ENCODE results near the gene MTF1. TPM values are rescaled to one million over a fixed set of nuclear protein-coding genes. Genes with fewer than 3 reads are reported as not detected.

Gene MTF1
- total RNA-seq, 2 experiments from 2014 or later, result 22.4 to 27.7 TPM

DNA sequence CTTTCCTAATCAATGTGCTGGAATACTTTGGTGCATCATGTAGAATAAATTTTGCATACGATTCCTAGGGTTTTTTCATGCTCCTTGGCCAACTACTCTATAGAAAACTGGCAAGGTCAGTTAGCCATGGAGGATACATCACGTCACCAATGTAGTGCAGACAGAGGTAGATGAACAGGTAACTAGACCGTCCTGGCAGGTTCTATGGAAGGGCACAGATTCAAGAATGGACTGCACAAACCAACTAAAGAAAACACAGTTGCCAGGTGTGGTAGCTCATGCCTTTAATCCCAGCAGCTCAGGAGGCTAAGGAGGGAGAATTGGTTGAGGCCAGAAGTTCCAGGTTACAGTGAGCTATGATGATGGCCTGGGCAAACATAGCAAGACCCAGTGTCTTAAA lies 9.9 kb downstream of the MTF1 start:
- Mint-ChIP-seq H3K27me3 (ENCODE audit: low read depth) (no peaks in the 10 kb centered on the region), H3K27ac (no peak overlapping the region), H3K36me3 (ENCODE audit: low read depth) (peaks cover 40% of the 10 kb centered on the region), H3K9me3 (ENCODE audit: insufficient read depth) (no peaks in the 10 kb centered on the region), H3K4me1 (ENCODE audit: low read depth) (peaks cover 46% of the 10 kb centered on the region), H3K4me3 (no peak overlapping the region)
- ATAC-seq (no peak), DNase-seq (no peak)
- ChIA-PET POLR2A (interaction anchor here (1.1 kb wide), 1 partner anchor 9 kb away, joined by 4 read pairs; the partner anchor contains the start of gene MTF1), CTCF (interaction anchor here (3.3 kb wide), 1 partner anchor 10 kb away, joined by 51 read pairs; the partner anchor contains the start of gene MTF1)

- H3K27ac Mint-ChIP-seq, result peak overlapping the region; percentile 84
- ChIA-PET CTCF (interaction anchor here (0.8 to 4.7 kb wide), 2 partner anchors 14 to 15 kb away, joined by 4 to 51 read pairs; partner anchors contain the start of gene MTF1), POLR2A (interaction anchor here (1.3 kb wide), 1 partner anchor 13 kb away, joined by 3 read pairs; the partner anchor contains the start of gene MTF1)
- H3K36me3 Mint-ChIP-seq (ENCODE audit: low read depth), result peaks cover 31% of the 10 kb centered on the region
- ATAC-seq (peak; percentile 54), DNase-seq (peak; percentile 27)
- H3K4me1 Mint-ChIP-seq (ENCODE audit: low read depth), result peaks cover 38% of the 10 kb centered on the region
- peak overlapping the region; percentile 74 for H3K4me3 Mint-ChIP-seq
- no peaks in the 10 kb centered on the region for H3K27me3 Mint-ChIP-seq (ENCODE audit: low read depth)
- H3K9me3 Mint-ChIP-seq (ENCODE audit: insufficient read depth), result no peaks in the 10 kb centered on the region
These were observed 12.6 kb downstream of the MTF1 start for GRCh38 chr1:37846647-37847339.

- Mint-ChIP-seq H3K36me3 (ENCODE audit: low read depth) (peaks cover 31% of the 10 kb centered on the region), H3K27me3 (ENCODE audit: low read depth) (no peaks in the 10 kb centered on the region), H3K27ac (peak overlapping the region; percentile 31), H3K4me1 (ENCODE audit: low read depth) (peaks cover 38% of the 10 kb centered on the region), H3K4me3 (peak overlapping the region; percentile 74), H3K9me3 (ENCODE audit: insufficient read depth) (no peaks in the 10 kb centered on the region)
- no peak for ATAC-seq
- DNase-seq, result no peak
- POLR2A ChIA-PET, result interaction anchor here (0.9 kb wide), 1 partner anchor 38 kb away, joined by 3 read pairs; the partner anchor contains the start of gene C1orf122
- CTCF ChIA-PET, result interaction anchor here (0.8 to 4.7 kb wide), 2 partner anchors 14 to 15 kb away, joined by 4 to 51 read pairs; partner anchors contain the start of gene MTF1
These were observed 13.6 kb downstream of the MTF1 start for GRCh38 chr1:37845786-37846185.

DNA sequence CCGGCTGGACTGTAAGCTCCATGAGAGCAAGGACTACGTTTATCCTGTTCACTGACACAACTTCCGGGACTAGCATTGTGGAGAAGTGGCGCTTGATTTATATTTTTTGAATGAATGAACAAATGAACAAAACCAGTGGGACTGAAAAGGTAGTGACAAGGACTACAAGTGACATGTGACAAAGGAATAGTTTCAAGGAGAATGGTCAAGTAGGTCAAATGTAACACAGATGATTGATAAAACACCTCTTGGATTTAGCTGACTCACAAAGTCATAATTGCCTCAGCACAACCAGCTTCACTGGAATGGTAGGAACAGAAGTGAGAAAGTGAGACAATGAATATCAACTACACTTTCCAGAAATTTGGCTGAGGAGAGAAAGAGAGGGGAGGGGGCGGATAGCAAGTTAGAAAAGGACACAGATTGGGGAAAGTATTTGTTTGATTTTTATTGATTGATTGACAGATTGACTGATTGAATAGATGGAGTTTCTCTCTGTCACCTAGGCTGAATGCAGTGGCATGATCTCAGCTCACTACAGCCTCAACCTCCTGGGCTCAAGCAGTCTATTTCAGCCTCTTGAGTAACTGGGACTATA lies 14.2 kb downstream of the MTF1 start:
- no peak for ATAC-seq
- Mint-ChIP-seq H3K9me3 (ENCODE audit: insufficient read depth) (no peaks in the 10 kb centered on the region), H3K36me3 (ENCODE audit: low read depth) (peaks cover 34% of the 10 kb centered on the region), H3K27me3 (ENCODE audit: low read depth) (no peaks in the 10 kb centered on the region), H3K27ac (no peak overlapping the region), H3K4me3 (no peak overlapping the region), H3K4me1 (ENCODE audit: low read depth) (peaks cover 38% of the 10 kb centered on the region)
- DNase-seq, result no peak
- POLR2A ChIA-PET, result interaction anchor here (0.9 kb wide), 1 partner anchor 38 kb away, joined by 3 read pairs; the partner anchor contains the start of gene C1orf122
- CTCF ChIA-PET, result interaction anchor here (0.6 to 4.7 kb wide), 3 partner anchors 15 to 37 kb away, joined by 3 to 51 read pairs (median 3); partner anchors contain the start of genes C1orf122, MTF1 and YRDC

- no peaks in the 10 kb centered on the region for H3K9me3 Mint-ChIP-seq (ENCODE audit: insufficient read depth)
- peaks cover 38% of the 10 kb centered on the region for H3K4me1 Mint-ChIP-seq (ENCODE audit: low read depth)
- H3K27ac Mint-ChIP-seq, result no peak overlapping the region
- no peak overlapping the region for H3K4me3 Mint-ChIP-seq
- no peaks in the 10 kb centered on the region for H3K27me3 Mint-ChIP-seq (ENCODE audit: low read depth)
- ATAC-seq, result no peak
- peaks cover 37% of the 10 kb centered on the region for H3K36me3 Mint-ChIP-seq (ENCODE audit: low read depth)
- no peak for DNase-seq
- ChIA-PET POLR2A (no interaction called here), CTCF (interaction anchor here (1.1 to 4.7 kb wide), 2 partner anchors 16 to 36 kb away, joined by 3 to 51 read pairs; partner anchors contain the start of genes C1orf122, MTF1 and YRDC)
These were observed 14.9 kb downstream of the MTF1 start for GRCh38 chr1:37844536-37844935.

DNA sequence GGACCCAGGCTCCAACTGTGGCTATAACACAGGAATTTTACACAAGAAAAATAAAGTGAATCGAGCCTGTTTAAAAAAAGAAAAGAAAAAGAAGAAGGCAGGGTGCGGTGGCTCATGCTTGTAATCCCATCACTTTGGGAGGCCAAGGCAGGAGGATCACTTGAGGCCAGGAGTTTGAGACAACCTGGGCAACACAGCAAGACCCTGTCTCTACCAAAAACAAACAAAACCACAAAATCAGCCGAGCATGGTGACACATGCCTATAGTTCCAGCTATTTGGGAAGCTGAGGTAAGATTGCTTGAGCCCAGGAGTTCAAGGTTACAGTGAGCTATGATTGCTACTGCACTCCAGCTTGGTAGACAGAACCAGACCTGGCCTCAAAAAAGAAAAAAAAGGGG lies 17.7 kb downstream of the MTF1 start:
- no peak overlapping the region for H3K4me3 Mint-ChIP-seq
- H3K27me3 Mint-ChIP-seq (ENCODE audit: low read depth), result no peaks in the 10 kb centered on the region
- peaks cover 26% of the 10 kb centered on the region for H3K4me1 Mint-ChIP-seq (ENCODE audit: low read depth)
- H3K9me3 Mint-ChIP-seq (ENCODE audit: insufficient read depth), result no peaks in the 10 kb centered on the region
- POLR2A ChIA-PET, result no interaction called here
- CTCF ChIA-PET, result interaction anchor here (1.4 to 1.7 kb wide), 2 partner anchors 9 to 18 kb away, joined by 5 to 6 read pairs; partner anchors contain the start of gene MTF1
- peaks cover 41% of the 10 kb centered on the region for H3K36me3 Mint-ChIP-seq (ENCODE audit: low read depth)
- H3K27ac Mint-ChIP-seq, result no peak overlapping the region
- DNase-seq (no peak), ATAC-seq (no peak)

- Mint-ChIP-seq H3K27ac (no peak overlapping the region), H3K4me3 (no peak overlapping the region), H3K9me3 (ENCODE audit: insufficient read depth) (no peaks in the 10 kb centered on the region), H3K36me3 (ENCODE audit: low read depth) (peaks cover 41% of the 10 kb centered on the region), H3K4me1 (ENCODE audit: low read depth) (peaks cover 16% of the 10 kb centered on the region), H3K27me3 (ENCODE audit: low read depth) (no peaks in the 10 kb centered on the region)
- DNase-seq, result no peak
- ChIA-PET CTCF (interaction anchor here (1.4 to 1.7 kb wide), 2 partner anchors 10 to 19 kb away, joined by 5 to 6 read pairs; partner anchors contain the start of gene MTF1), POLR2A (no interaction called here)
- ATAC-seq, result no peak
These were observed 18.7 kb downstream of the MTF1 start for GRCh38 chr1:37840711-37841110.

DNA sequence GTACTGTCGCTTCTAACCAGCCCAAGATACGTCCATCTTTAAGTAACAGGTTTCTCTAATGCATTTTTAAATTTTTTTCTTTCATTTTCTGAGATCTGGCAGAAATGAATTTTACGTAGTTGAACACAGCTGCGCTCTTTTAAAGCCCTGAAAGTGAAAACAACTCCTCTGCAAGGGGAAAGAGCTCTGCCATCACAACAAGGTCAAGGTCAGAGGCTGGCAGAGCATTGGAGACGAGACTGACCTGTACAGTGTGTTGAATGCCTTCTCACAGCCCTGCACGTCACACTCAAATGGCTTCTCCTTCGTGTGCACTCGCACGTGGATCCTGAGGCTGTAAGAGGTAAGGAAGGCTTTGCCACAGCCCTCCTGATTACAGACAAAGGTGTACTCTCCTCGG lies 19.7 kb downstream of the MTF1 start:
- H3K27me3 Mint-ChIP-seq (ENCODE audit: low read depth), result no peaks in the 10 kb centered on the region
- peak overlapping the region; percentile 19 for H3K27ac Mint-ChIP-seq
- POLR2A ChIA-PET, result interaction anchor here (1.6 kb wide), 1 partner anchor 20 kb away, joined by 3 read pairs; the partner anchor contains the start of gene MTF1
- H3K36me3 Mint-ChIP-seq (ENCODE audit: low read depth), result peaks cover 40% of the 10 kb centered on the region
- no peaks in the 10 kb centered on the region for H3K9me3 Mint-ChIP-seq (ENCODE audit: insufficient read depth)
- H3K4me1 Mint-ChIP-seq (ENCODE audit: low read depth), result peaks cover 8% of the 10 kb centered on the region
- CTCF ChIA-PET, result interaction anchor here (1.0 to 2.2 kb wide), 2 partner anchors 11 to 28 kb away, joined by 4 to 9 read pairs; no protein-coding TSS in a partner anchor
- no peak overlapping the region for H3K4me3 Mint-ChIP-seq
- no peak for ATAC-seq
- DNase-seq, result no peak

GRCh38 chr1:37836788-37837187 lies 22.6 kb downstream of the MTF1 start:
- H3K4me1 Mint-ChIP-seq (ENCODE audit: low read depth), result no peaks in the 10 kb centered on the region
- H3K9me3 Mint-ChIP-seq (ENCODE audit: insufficient read depth), result no peaks in the 10 kb centered on the region
- no peak overlapping the region for H3K27ac Mint-ChIP-seq
- no peaks in the 10 kb centered on the region for H3K27me3 Mint-ChIP-seq (ENCODE audit: low read depth)
- ChIA-PET CTCF (interaction anchor here (1.0 kb wide), 1 partner anchor 23 kb away, joined by 3 read pairs; the partner anchor contains the start of gene MTF1), POLR2A (no interaction called here)
- DNase-seq, result no peak
- ATAC-seq, result no peak
- no peak overlapping the region for H3K4me3 Mint-ChIP-seq
- peaks cover 50% of the 10 kb centered on the region for H3K36me3 Mint-ChIP-seq (ENCODE audit: low read depth)

DNA sequence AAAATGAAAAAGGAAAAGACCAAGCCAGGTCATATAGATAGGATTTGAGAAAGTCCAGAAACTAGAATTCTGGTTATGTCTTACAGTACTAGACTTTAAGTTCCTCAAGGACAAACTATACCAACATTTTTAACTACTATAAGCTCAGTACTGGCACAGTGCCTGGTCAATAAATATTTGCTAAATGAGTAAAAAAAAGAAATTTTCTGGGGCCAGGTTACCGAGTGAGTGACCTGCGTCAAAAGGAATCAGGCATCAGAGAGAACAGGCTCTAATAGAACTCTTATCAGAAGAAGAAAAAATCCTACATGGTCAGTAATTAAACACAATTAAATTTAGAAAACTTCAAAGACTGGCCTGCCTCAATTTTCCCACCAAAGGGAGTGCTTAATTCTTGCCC lies 27.6 kb downstream of the MTF1 start:
- POLR2A ChIA-PET, result interaction anchor here (0.6 kb wide), 1 partner anchor 51 kb away, joined by 3 read pairs; no protein-coding TSS in a partner anchor

GRCh38 chr1:37831109-37831508 lies 28.3 kb downstream of the MTF1 start:
- H3K27ac Mint-ChIP-seq, result no peak overlapping the region
- ATAC-seq (no peak), DNase-seq (no peak)
- no peaks in the 10 kb centered on the region for H3K27me3 Mint-ChIP-seq (ENCODE audit: low read depth)
- ChIA-PET POLR2A (no interaction called here), CTCF (interaction anchor here (0.8 to 1.9 kb wide), 4 partner anchors 14 to 228 kb away, joined by 3 to 6 read pairs (median 4); partner anchors contain the start of gene MTF1)
- H3K36me3 Mint-ChIP-seq (ENCODE audit: low read depth), result peaks cover 51% of the 10 kb centered on the region
- H3K4me1 Mint-ChIP-seq (ENCODE audit: low read depth), result no peaks in the 10 kb centered on the region
- H3K9me3 Mint-ChIP-seq (ENCODE audit: insufficient read depth), result no peaks in the 10 kb centered on the region
- no peak overlapping the region for H3K4me3 Mint-ChIP-seq

More for the DNA sequence above, 27.6 kb downstream of the MTF1 start:
- no peak overlapping the region for H3K4me3 Mint-ChIP-seq
- H3K27me3 Mint-ChIP-seq (ENCODE audit: low read depth), result no peaks in the 10 kb centered on the region
- H3K9me3 Mint-ChIP-seq (ENCODE audit: insufficient read depth), result no peaks in the 10 kb centered on the region
- no peak for ATAC-seq
- no peak overlapping the region for H3K27ac Mint-ChIP-seq
- CTCF ChIA-PET, result interaction anchor here (0.8 to 1.9 kb wide), 4 partner anchors 14 to 229 kb away, joined by 3 to 6 read pairs (median 4); partner anchors contain the start of gene MTF1
- H3K36me3 Mint-ChIP-seq (ENCODE audit: low read depth), result peaks cover 50% of the 10 kb centered on the region
- no peak for DNase-seq
- no peaks in the 10 kb centered on the region for H3K4me1 Mint-ChIP-seq (ENCODE audit: low read depth)
